ENCODE data around the gene PEX19.

The PEX19 gene

DNA sequence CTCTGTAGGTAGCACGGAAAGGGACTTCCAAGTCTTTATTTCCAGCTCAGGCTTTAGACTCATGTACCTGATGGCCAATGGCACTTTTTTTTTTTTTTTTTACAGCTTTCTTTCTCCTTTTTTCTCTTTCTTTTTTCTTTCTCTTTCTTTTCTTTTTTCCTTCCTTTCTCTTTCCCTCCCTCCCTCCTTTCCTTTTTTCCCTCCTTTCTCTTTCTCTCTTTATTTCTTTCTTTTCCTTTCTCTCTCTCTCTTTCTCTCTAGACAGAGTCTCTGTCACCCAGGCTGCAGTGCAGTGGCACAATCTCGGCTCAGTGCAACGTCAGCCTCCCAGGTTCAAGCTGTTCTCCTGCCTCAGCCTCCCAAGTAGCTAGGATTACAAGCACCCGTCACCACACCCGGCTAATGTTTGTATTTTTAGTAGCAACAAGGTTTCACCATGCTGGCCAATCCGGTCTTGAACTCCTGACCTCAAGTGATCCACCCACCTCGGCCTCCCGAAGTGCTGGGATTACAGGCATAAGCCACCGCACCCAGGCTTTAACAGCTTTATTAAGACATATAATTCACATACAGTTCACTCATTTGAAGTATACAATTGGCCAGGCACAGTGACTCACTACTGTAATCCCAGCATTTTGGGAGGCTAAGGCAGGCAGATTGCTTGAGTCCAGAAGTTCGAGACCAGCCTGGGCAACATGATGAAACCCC is 17.5 kb downstream of the PEX19 start:
- TF ChIP-seq, protein P1, sequence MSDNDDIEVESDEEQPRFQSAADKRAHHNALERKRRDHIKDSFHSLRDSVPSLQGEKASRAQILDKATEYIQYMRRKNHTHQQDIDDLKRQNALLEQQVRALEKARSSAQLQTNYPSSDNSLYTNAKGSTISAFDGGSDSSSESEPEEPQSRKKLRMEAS (IDR thresholded peaks at IDR 0.05; ENCODE audit: low read depth, low read length): no peak
- TF ChIP-seq POLR2A (IDR thresholded peaks at IDR 0.05; ENCODE audit: extremely low read depth, insufficient read length) (no peak), MYC (IDR thresholded peaks at IDR 0.05; ENCODE audit: low read depth, low read length) (no peak), CTCF (IDR thresholded peaks at IDR 0.05; ENCODE audit: low read depth, low read length) (no peak)
- no peak overlapping the region for H3K4me3 ChIP-seq (ENCODE audit: low read depth, low read length)
- DNase-seq (ENCODE audit: low read depth): no peak

- no peak for DNase-seq (ENCODE audit: low read depth)
- H3K4me3 ChIP-seq (ENCODE audit: low read depth, low read length): no peak overlapping the region
- TF ChIP-seq CTCF (IDR thresholded peaks at IDR 0.05; ENCODE audit: low read depth, low read length) (no peak), MYC (IDR thresholded peaks at IDR 0.05; ENCODE audit: low read depth, low read length) (no peak)
- TF ChIP-seq, protein P1 (IDR thresholded peaks at IDR 0.05; ENCODE audit: low read depth, low read length): no peak
Observed at GRCh38 chr1:160264795-160265307, 20.1 kb downstream of the PEX19 start.

DNA sequence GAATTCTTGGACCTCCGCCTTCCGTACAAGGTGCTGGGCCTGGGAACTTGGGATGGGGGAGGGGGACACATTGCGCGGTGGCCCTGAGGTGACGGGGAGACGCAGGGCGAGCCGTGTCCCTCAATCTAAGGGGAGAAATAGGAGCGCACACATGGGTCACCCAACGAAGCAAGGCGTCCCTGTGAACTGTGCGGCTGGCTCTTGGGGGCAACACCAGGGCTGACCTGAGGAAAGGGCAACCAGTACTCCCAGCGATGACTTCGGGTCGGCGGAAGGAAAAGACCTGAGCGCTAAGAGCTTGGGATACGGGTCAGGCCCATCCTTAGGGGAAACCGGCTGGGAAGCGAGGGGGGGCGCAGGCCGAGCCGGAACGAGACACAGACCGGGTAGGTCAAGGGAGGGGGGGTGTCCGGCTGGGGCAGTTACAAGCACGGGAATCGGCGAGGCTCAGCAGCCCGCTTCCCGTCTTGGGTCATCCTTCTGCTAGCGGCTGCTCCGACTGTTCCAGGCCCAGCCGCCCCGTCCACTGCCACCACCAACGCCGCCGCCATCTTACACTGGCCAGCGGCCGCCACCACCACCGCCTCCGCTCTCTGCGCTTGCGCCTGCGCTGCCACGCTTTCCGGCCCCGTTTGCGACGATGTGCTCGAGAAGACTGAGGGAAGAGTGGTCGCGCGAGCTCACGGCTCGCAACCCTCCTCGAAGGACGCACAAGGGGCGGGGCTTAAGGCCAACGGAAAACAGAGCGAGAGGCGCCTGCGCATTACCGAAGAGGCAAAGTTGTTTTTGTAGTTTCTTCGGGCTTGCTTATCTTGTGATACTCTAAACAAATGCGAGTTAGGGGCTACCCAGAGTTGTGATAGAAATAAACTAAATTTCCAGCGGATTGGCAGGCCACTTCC is 22.8 kb downstream of the PEX19 start, which contains the start of gene DCAF8:
DCAF8 (minus strand) TSS at position 657 of the 902 bp plus-strand sequence. CDS start 18,541 bp downstream, outside the sequence.
- peak within 1 kb of the TSS; percentile 87 for H3K4me3 ChIP-seq (ENCODE audit: low read depth, low read length)
- DNase-seq (ENCODE audit: low read depth): peak; percentile 97
- TF ChIP-seq CTCF (IDR thresholded peaks at IDR 0.05; ENCODE audit: low read depth, low read length) (no peak), MYC (IDR thresholded peaks at IDR 0.05; ENCODE audit: low read depth, low read length) (peak; percentile 37), POLR2A (IDR thresholded peaks at IDR 0.05; ENCODE audit: extremely low read depth, insufficient read length) (peak; percentile 82)
- TF ChIP-seq, protein P1 (IDR thresholded peaks at IDR 0.05; ENCODE audit: low read depth, low read length): peak; percentile 62

DNA sequence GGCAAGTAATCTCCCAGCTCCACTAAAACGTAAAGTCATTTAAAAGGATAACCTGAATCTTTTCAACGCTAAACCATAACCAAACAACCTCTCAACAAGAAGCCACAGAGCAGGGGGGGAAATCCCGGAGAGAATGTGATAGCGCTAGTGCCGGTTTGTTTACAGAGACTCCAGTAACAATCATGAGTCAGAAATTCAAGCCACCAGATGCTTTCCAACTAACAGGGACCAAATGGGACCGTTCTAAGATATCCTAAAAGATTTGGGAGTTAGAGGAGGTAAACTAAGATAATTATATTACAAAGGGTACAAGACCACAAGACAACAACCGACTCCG is 23.4 kb downstream of the PEX19 start:
- H3K4me3 ChIP-seq (ENCODE audit: low read depth, low read length): peak overlapping the region; percentile 87
- DNase-seq (ENCODE audit: low read depth): peak; percentile 65
- TF ChIP-seq POLR2A (IDR thresholded peaks at IDR 0.05; ENCODE audit: extremely low read depth, insufficient read length): no peak

GRCh38 chr1:160260406-160261382 is 24.2 kb downstream of the PEX19 start:
- TF ChIP-seq CTCF (IDR thresholded peaks at IDR 0.05; ENCODE audit: low read depth, low read length) (no peak), POLR2A (IDR thresholded peaks at IDR 0.05; ENCODE audit: extremely low read depth, insufficient read length) (no peak), MYC (IDR thresholded peaks at IDR 0.05; ENCODE audit: low read depth, low read length) (no peak)
- TF ChIP-seq, protein P1 (IDR thresholded peaks at IDR 0.05; ENCODE audit: low read depth, low read length): no peak
- DNase-seq (ENCODE audit: low read depth): peak; percentile 29
- H3K4me3 ChIP-seq (ENCODE audit: low read depth, low read length): peak overlapping the region; percentile 87
